ENCODE results near the gene CRPPA.

- TF ChIP-seq CTCF (IDR thresholded peaks at IDR 0.05) (no peak), POLR2A (IDR thresholded peaks at IDR 0.05) (no peak)
These were observed 1.5 kb downstream of the CRPPA start for GRCh38 chr7:16419859-16420258.
